ENCODE measurements around the gene LDLRAD4.

GRCh38 chr18:13446024-13446423 lies 227.5 kb downstream of the LDLRAD4 start:
- TF ChIP-seq EP300 (IDR thresholded peaks at IDR 0.05; ENCODE audit: low read length): no peak
- TF ChIP-seq MTA3 (IDR thresholded peaks at IDR 0.05; ENCODE audit: borderline replicate concordance): no peak
- no peak for TF ChIP-seq POLR2A (conservative IDR thresholded peaks at IDR 0.05)
- TF ChIP-seq ZNF311 (CRISPR knock-in tag; IDR thresholded peaks at IDR 0.05): no peak
- no peak for TF ChIP-seq SIN3B (IDR thresholded peaks at IDR 0.05; ENCODE audit: low read depth)

Measured in K562 (cell line).